Mucosa of descending colon (tissue), 3 donors: ENCODE measurements around the gene LCA5L. TPM values are rescaled to one million over a fixed set of nuclear protein-coding genes. Genes with fewer than 3 reads are reported as not detected.

Source experiments
- ATAC-seq: fragments of 200-7000 bp; cut with Tn5 transposase; one replicate; pipeline ENCODE4 v1.9.1; 2020; ENCODE audit warnings: mild to moderate bottlenecking, moderate library complexity
- DNase-seq, 3 donors: peaks; one replicate each; pipeline ENCODE4 v3.0.0-alpha.2; 2020
- H3K36me3 ChIP-seq: fragments of 200-600 bp; one replicate; pipeline ENCODE4 v1.8.0; 2021; ENCODE audit warnings: low read depth, mild to moderate bottlenecking
- H3K4me1 ChIP-seq: fragments of 200-600 bp; one replicate; pipeline ENCODE4 v1.8.0; 2021; ENCODE audit warnings: low read depth, mild to moderate bottlenecking
- H3K4me3 ChIP-seq: fragments of 200-600 bp; one replicate; pipeline ENCODE4 v1.8.0; 2021; ENCODE audit warnings: mild to moderate bottlenecking
- H3K9me3 ChIP-seq: fragments of 200-600 bp; one replicate; pipeline ENCODE4 v1.8.0; 2021; ENCODE audit warnings: mild to moderate bottlenecking
- intact Hi-C, 2 donors: fragments of 100-400 bp; cut with DNase I in 1 of 2; cut with micrococcal nuclease in 1 of 2; formaldehyde crosslinking; loops; one replicate each; pipeline versions ENCODE4 v1.11.0 to v1.11.1; 2022; cut with DNase I, micrococcal nuclease
- total RNA-seq, 3 donors: library from RNA; stranded (reverse); fragmentation: NEBNext Ultra II Directional in 2 of 3; extraction: Animal tissue kit (Norgen Biotek cat#: 25700) in 2 of 3; gene quantifications; one replicate each; pipeline versions ENCODE4 v1.2.1 to v1.2.4, GENCODE V29; 2021 to 2023
- TF ChIP-seq, protein P1 (sequence below): fragments of 200-600 bp; IDR thresholded peaks from one replicate; pipeline ENCODE4 v1.8.0; 2022; ENCODE audit warnings: antibody characterized with exemption, mild to moderate bottlenecking
- donor health status: DM: no; HTN: no; CAD: no; lungs with moderate emphysema.
- donor health status: DM: no; HTN: no; CAD: no.
- donor health status: DM: no; HTN: yes; CAD: no.

LCA5L gene
- total RNA-seq, 3 donors from 2014 or later: 0.81 to 1.6 (median 1.6) TPM

DNA sequence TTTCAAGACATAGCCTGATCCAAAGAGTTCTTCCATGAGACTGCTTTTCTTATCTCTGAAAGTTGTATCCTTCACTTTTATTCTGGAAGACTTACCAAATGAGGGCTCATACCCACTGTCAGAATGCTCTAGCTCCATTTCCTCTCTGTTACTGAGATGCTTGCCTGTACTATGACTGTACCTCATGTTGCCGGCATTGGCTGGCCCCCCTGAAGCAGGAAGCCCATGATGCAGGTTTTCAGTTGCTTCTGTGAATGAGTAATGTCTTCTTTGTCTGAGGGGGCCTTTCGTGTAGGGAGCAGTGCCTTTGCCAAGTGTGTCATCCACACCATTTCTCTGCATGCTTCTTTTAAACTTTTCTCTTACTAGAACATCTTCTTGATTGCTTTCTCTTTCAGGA lies 39.5 kb downstream of the LCA5L start:
- DNase-seq: no peak
- Histone ChIP-seq H3K4me3 (no peak overlapping the region), H3K4me1 (no peaks in the 10 kb centered on the region), H3K36me3 (no peaks in the 10 kb centered on the region), H3K9me3 (peaks cover 3% of the 10 kb centered on the region)
- TF ChIP-seq, protein P1, sequence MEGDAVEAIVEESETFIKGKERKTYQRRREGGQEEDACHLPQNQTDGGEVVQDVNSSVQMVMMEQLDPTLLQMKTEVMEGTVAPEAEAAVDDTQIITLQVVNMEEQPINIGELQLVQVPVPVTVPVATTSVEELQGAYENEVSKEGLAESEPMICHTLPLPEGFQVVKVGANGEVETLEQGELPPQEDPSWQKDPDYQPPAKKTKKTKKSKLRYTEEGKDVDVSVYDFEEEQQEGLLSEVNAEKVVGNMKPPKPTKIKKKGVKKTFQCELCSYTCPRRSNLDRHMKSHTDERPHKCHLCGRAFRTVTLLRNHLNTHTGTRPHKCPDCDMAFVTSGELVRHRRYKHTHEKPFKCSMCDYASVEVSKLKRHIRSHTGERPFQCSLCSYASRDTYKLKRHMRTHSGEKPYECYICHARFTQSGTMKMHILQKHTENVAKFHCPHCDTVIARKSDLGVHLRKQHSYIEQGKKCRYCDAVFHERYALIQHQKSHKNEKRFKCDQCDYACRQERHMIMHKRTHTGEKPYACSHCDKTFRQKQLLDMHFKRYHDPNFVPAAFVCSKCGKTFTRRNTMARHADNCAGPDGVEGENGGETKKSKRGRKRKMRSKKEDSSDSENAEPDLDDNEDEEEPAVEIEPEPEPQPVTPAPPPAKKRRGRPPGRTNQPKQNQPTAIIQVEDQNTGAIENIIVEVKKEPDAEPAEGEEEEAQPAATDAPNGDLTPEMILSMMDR: no peak
- ATAC-seq: no peak
- intact Hi-C loops: no loop called here

DNA sequence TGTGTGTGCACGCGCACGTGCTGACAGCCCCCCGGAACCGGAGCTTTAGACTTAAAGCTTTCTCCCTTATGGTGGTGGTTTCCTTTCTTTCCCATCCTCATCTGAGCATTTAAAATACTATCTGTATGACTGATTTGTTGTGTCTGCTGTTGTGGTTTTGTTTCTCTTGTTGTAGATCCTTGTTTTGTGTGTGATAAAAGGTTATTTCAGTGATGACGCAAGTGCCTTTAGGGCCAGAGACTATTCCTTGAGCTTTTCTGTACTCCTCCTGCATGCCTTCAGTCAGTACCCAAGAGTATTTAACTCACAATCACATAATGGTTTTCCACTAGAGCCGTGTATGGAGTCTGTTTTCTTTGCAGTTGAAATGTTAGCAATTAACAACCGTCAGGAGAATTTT lies 45.4 kb downstream of the LCA5L start:
- DNase-seq: no peak
- ATAC-seq: no peak
- intact Hi-C loops: no loop called here
- Histone ChIP-seq H3K4me1 (no peaks in the 10 kb centered on the region), H3K36me3 (no peaks in the 10 kb centered on the region), H3K9me3 (no peaks in the 10 kb centered on the region), H3K4me3 (no peak overlapping the region)
- TF ChIP-seq, protein P1: no peak

DNA sequence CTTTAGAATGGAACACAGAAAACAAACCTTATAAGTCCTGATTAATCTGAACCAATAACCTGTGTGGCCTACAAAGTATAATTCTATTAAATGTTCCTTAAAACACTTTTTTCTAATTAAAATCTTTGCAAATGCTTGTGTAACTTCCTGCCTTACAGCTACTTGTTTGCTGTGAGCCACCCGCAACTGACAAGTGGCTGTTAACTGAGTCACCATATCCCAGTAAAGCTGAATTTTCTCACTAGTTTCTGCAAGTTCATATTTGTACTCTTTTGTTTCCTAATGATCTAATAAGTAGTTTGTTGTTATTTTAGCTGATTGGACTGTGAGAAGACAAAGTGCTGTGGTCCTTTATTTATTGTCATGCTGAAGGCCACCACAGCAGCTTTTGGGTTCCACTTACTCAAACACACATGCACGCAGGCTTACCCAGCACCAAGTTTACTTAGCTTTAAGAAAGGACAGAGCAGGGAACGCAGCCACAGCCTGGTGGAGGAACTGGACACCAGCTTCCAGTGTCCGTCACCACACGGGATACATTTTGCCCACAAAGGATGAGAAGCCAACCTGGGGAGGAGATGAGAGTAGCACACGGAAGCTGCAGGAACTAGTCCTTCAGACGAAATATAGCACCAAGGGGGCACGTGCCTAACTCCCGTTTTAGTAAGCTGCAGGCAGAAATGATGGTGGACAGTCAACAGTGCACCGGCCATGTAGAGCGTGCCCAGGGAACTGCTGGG lies 47.8 kb downstream of the LCA5L start:
- DNase-seq (no peak), ATAC-seq (no peak)
- H3K36me3 ChIP-seq: no peaks in the 10 kb centered on the region
- H3K9me3 ChIP-seq: no peaks in the 10 kb centered on the region
- TF ChIP-seq, protein P1: no peak
- H3K4me3 ChIP-seq: no peak overlapping the region
- no peaks in the 10 kb centered on the region for H3K4me1 ChIP-seq
- intact Hi-C loops: loop anchor here in 1 of 2 donors (10.0 kb wide), 1 partner anchor 153 kb away; no protein-coding TSS in a partner anchor

DNA sequence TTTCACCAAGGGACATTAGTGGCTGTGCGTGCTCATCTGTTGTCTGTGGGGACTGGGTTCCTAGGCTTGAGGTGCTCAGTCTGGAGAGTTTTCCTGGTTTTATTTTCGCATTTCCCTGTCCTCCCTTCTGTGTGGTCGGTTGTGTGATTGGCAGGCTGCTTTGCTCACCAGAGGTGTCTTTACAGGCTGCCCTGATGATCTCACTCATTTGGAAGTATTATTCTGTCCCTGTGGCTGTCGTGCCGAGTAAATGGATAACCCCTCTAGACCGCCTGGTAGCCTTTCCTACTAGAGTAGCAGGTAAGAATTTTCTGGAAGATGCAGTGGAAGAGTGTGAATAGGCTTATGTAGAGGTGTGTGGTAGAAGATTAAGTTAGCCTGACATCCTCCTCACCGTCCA lies 52.6 kb downstream of the LCA5L start:
- TF ChIP-seq, protein P1: no peak
- ATAC-seq: no peak
- intact Hi-C loops: loop anchor here in 1 of 2 donors (10.0 kb wide), 1 partner anchor 148 kb away; no protein-coding TSS in a partner anchor
- DNase-seq: no peak
- Histone ChIP-seq H3K9me3 (no peaks in the 10 kb centered on the region), H3K4me1 (no peaks in the 10 kb centered on the region), H3K36me3 (no peaks in the 10 kb centered on the region), H3K4me3 (no peak overlapping the region)

DNA sequence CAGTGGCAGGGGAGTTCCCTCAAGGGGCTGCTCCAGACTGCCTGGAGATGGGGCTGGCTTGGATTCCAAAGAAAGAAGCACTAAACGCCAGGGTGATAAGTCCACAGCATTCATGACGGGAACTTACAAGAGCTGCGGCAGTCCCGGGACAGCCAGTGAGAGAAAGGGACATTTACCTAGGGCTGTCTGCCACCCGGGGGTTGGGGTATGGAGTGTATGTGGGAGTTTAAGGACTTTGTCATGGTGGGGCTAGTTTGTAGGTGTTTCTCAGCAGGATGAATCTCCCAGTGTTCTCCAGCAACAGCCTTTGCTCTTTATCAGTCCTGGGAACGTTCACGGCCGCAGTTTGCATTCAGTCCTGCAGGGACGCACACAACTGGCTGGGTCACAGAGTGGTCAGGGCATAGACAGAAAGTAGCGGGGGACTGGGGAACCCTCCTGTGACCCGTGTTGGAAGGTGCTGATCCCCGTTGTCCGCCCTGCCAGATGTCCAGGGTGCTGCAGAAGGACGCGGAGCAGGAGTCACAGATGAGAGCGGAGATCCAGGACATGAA lies 55.3 kb downstream of the LCA5L start:
- ATAC-seq (no peak), DNase-seq (no peak)
- Histone ChIP-seq H3K4me1 (no peaks in the 10 kb centered on the region), H3K4me3 (no peak overlapping the region), H3K9me3 (no peaks in the 10 kb centered on the region), H3K36me3 (no peaks in the 10 kb centered on the region)
- intact Hi-C loops: loop anchor here in 1 of 2 donors (10.0 kb wide), 1 partner anchor 145 kb away; no protein-coding TSS in a partner anchor
- TF ChIP-seq, protein P1: no peak
